ENCODE results near the gene PLAAT5. TPM values are rescaled to one million over a fixed set of nuclear protein-coding genes. Genes with fewer than 3 reads are reported as not detected.
"Not testable (repeated sequence)": the region's sequence is repeated elsewhere in the genome, so short reads cannot be mapped to it uniquely, and the experiment has no call there.

PLAAT5 gene
- total and polyA plus RNA-seq, 2 of the 4 experiments (the other 2 are of a cell fraction): not detected

- H3K27me3 ChIP-seq (ENCODE audit: control insufficient read depth, insufficient read depth, low read length); intact Hi-C loops (cut with micrococcal nuclease); H3K4me1 ChIP-seq (ENCODE audit: control insufficient read depth, insufficient read depth, low read length); H2AK9ac ChIP-seq (replicated peaks; ENCODE audit: low read depth, low read length, poor library complexity); H3K9ac ChIP-seq (ENCODE audit: low read depth, low read length); H3K27ac ChIP-seq (ENCODE audit: insufficient read depth, low read length); H2BK120ac ChIP-seq (ENCODE audit: low read depth, low read length); H4K91ac ChIP-seq (ENCODE audit: insufficient read depth, low read depth, low read length); H3K79me1 ChIP-seq (ENCODE audit: low read depth in 1 of 2, low read length in 2 of 2); H2BK5ac ChIP-seq (ENCODE audit: low read depth, low read length, poor library complexity, severe bottlenecking); H4K5ac ChIP-seq (ENCODE audit: low read depth, low read length); H3K4ac ChIP-seq (ENCODE audit: low read depth, low read length); in situ Hi-C loops (cut with MboI; ENCODE audit: low sequenced_read_pairs); H3K56ac ChIP-seq (ENCODE audit: extremely low read depth, insufficient read depth, low read length); ATAC-seq (ENCODE audit: low read depth); H3K9me3 ChIP-seq (ENCODE audit: control insufficient read depth, insufficient read depth, low read length); H3K14ac ChIP-seq (replicated peaks; ENCODE audit: low read depth, low read length); H3K4me2 ChIP-seq (ENCODE audit: low read depth, low read length); H4K20me1 ChIP-seq (ENCODE audit: insufficient read depth, low read length); H2AK5ac ChIP-seq (ENCODE audit: low read depth, low read length); H2BK20ac ChIP-seq (ENCODE audit: low read depth, low read length); DNase-seq; H2BK15ac ChIP-seq (ENCODE audit: low read depth, low read length); H2AFZ ChIP-seq (replicated peaks; ENCODE audit: low read length, poor library complexity); CTCF ChIA-PET; H3K9me1 ChIP-seq (ENCODE audit: insufficient read depth, low read length); H4K8ac ChIP-seq (ENCODE audit: low read depth in 2 of 2, low read length in 2 of 2); H3K23ac ChIP-seq (ENCODE audit: low read depth, low read length); H3K18ac ChIP-seq (ENCODE audit: low read depth, low read length); dilution Hi-C loops (cut with HindIII; ENCODE audit: low sequenced_read_pairs, unreplicated experiment); POLR2A ChIA-PET (ENCODE audit: unreplicated experiment); H3K4me3 ChIP-seq (ENCODE audit: insufficient read depth, low read depth, low read length); H3K36me3 ChIP-seq (ENCODE audit: control insufficient read depth, insufficient read depth, low read length); BruUV-seq (replicated peaks): not testable (repeated sequence)
- no CpG with 5 or more reads among the region's 4 CpGs for WGBS, 2 experiments (ENCODE audit: extremely low coverage in 2 of 2, insufficient read length in 1 of 2)
Observed at GRCh38 chr11:63435831-63436230, 55.1 kb downstream of the PLAAT5 start.

DNA sequence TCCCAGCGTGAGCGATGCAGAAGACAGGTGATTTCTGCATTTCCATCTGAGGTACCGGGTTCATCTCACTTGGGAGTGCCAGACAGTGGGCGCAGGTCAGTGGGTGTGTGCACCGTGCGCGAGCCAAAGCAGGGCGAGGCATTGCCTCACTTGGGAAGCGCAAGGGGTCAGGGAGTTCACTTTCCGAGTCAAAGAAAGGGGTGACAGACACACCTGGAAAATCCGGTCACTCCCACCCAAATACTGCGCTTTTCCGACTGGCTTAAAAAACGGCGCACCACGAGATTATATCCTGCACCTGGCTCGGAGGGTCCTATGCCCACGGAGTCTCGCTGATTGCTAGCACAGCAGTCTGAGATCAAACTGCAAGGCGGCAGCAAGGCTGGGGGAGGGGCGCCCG is 55.6 kb downstream of the PLAAT5 start:
- H3K27ac ChIP-seq (ENCODE audit: insufficient read depth, low read length); BruUV-seq (replicated peaks); H2BK20ac ChIP-seq (ENCODE audit: low read depth, low read length); H3K9ac ChIP-seq (ENCODE audit: low read depth, low read length); H3K4me3 ChIP-seq (ENCODE audit: insufficient read depth, low read depth, low read length); in situ Hi-C loops (cut with MboI; ENCODE audit: low sequenced_read_pairs); H2BK15ac ChIP-seq (ENCODE audit: low read depth, low read length); H3K14ac ChIP-seq (replicated peaks; ENCODE audit: low read depth, low read length); H3K4ac ChIP-seq (ENCODE audit: low read depth, low read length); H3K9me3 ChIP-seq (ENCODE audit: control insufficient read depth, insufficient read depth, low read length); CTCF ChIA-PET; dilution Hi-C loops (cut with HindIII; ENCODE audit: low sequenced_read_pairs, unreplicated experiment); ATAC-seq (ENCODE audit: low read depth); H3K27me3 ChIP-seq (ENCODE audit: control insufficient read depth, insufficient read depth, low read length); H2AK9ac ChIP-seq (replicated peaks; ENCODE audit: low read depth, low read length, poor library complexity); H2BK5ac ChIP-seq (ENCODE audit: low read depth, low read length, poor library complexity, severe bottlenecking); DNase-seq; POLR2A ChIA-PET (ENCODE audit: unreplicated experiment); H4K5ac ChIP-seq (ENCODE audit: low read depth, low read length); H3K18ac ChIP-seq (ENCODE audit: low read depth, low read length); H3K4me2 ChIP-seq (ENCODE audit: low read depth, low read length); H4K20me1 ChIP-seq (ENCODE audit: insufficient read depth, low read length); H3K36me3 ChIP-seq (ENCODE audit: control insufficient read depth, insufficient read depth, low read length); H4K91ac ChIP-seq (ENCODE audit: insufficient read depth, low read depth, low read length); H4K8ac ChIP-seq (ENCODE audit: low read depth in 2 of 2, low read length in 2 of 2); H2BK120ac ChIP-seq (ENCODE audit: low read depth, low read length); H3K4me1 ChIP-seq (ENCODE audit: control insufficient read depth, insufficient read depth, low read length); H2AFZ ChIP-seq (replicated peaks; ENCODE audit: low read length, poor library complexity); H3K9me1 ChIP-seq (ENCODE audit: insufficient read depth, low read length); intact Hi-C loops (cut with micrococcal nuclease); H2AK5ac ChIP-seq (ENCODE audit: low read depth, low read length); H3K79me1 ChIP-seq (ENCODE audit: low read depth in 1 of 2, low read length in 2 of 2); H3K56ac ChIP-seq (ENCODE audit: extremely low read depth, insufficient read depth, low read length); H3K23ac ChIP-seq (ENCODE audit: low read depth, low read length): not testable (repeated sequence)
- WGBS, 2 experiments (ENCODE audit: extremely low coverage in 2 of 2, insufficient read length in 1 of 2): 86% methylated on average over 4 of the region's 22 CpGs; no CpG with 5 or more reads in 1 of the 2 experiments
